ENCODE measurements around the gene MYOF. TPM values are rescaled to one million over a fixed set of nuclear protein-coding genes. Genes with fewer than 3 reads are reported as not detected.

The MYOF gene
- total and polyA plus RNA-seq, 2 of the 8 experiments (the other 6 are each of a cell fraction or from before 2014, with no cell fraction given): 0.98 to 2.3 TPM

GRCh38 chr10:93437086-93437945, 44.8 kb downstream of the MYOF start (continued):
- TF ChIP-seq HDAC2 (IDR thresholded peaks at IDR 0.05; ENCODE audit: borderline replicate concordance in 1 of 2, low read depth in 2 of 2, low read length in 2 of 2) (no peak), ASH2L (IDR thresholded peaks at IDR 0.05; ENCODE audit: low read length) (peak; percentile 78), CTCF (IDR thresholded peaks at IDR 0.05; ENCODE audit: control extremely low read depth in 1 of 3, insufficient read depth in 1 of 3, low read depth in 1 of 3, low read length in 3 of 3) (no peak), ZNF274 (IDR thresholded peaks at IDR 0.05; ENCODE audit: borderline replicate concordance, extremely low read depth, low read length) (no peak), TAF7 (optimal IDR thresholded peaks at IDR 0.05; ENCODE audit: borderline replicate concordance, low read depth, low read length) (peak; percentile 67), POLR2AphosphoS5 (IDR thresholded peaks at IDR 0.05; ENCODE audit: low read depth, low read length) (peak; percentile 76), JUND (IDR thresholded peaks at IDR 0.05; ENCODE audit: low read length) (peak; percentile 79), EP300 (IDR thresholded peaks at IDR 0.05; ENCODE audit: borderline replicate concordance in 1 of 2, low read depth in 2 of 2, low read length in 2 of 2) (peak in 1 of 2 experiments; percentile 52; a peak in 1 of 3 replicates), JUN (IDR thresholded peaks at IDR 0.05; ENCODE audit: low read depth, low read length) (no peak), CHD2 (IDR thresholded peaks at IDR 0.05; ENCODE audit: low read length) (no peak), TEAD4 (IDR thresholded peaks at IDR 0.05; ENCODE audit: low read depth, low read length) (peak; percentile 44; the same call in 1 of the 2 replicates)
